ENCODE data around the gene FKBP4.

DNA sequence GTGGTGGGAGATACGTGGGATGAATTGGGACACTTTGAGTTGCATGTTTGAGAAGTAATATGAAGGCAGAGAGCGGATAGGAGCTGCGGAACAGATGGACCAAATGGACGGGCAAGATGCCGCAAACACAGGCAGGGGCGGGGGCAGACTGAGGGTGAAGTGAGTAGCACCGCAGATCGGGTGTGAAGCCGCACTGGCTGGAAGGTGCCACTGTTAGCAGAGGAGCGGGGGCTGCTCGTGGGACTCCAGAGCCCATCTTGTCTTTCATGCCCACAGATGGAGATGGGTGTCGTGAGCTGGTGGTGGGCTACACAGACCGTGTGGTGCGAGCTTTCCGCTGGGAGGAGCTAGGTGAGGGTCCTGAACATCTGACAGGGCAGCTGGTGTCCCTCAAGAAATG lies 25.0 kb downstream of the FKBP4 start:
- TF ChIP-seq KDM1A (IDR thresholded peaks at IDR 0.05; ENCODE audit: borderline replicate concordance, low read length), result no peak
- TF ChIP-seq CBX5 (IDR thresholded peaks at IDR 0.05; ENCODE audit: low read depth, low read length), result no peak
